Measurements from ENCODE around the gene MRTFA. TPM values are rescaled to one million over a fixed set of nuclear protein-coding genes. Genes with fewer than 3 reads are reported as not detected.

The MRTFA gene
- total RNA-seq, 1 donor: 34.0 TPM

- Histone ChIP-seq H3K36me3 (ENCODE audit: insufficient read depth, low read length) (peaks cover 29% of the 10 kb centered on the region), H4K20me1 (ENCODE audit: insufficient read depth, low read length) (peaks cover 18% of the 10 kb centered on the region), H3K79me2 (ENCODE audit: insufficient read depth, low read length) (peaks cover 30% of the 10 kb centered on the region)
Measured at GRCh38 chr22:40433416-40434090, 203.0 kb downstream of the MRTFA start.

DNA sequence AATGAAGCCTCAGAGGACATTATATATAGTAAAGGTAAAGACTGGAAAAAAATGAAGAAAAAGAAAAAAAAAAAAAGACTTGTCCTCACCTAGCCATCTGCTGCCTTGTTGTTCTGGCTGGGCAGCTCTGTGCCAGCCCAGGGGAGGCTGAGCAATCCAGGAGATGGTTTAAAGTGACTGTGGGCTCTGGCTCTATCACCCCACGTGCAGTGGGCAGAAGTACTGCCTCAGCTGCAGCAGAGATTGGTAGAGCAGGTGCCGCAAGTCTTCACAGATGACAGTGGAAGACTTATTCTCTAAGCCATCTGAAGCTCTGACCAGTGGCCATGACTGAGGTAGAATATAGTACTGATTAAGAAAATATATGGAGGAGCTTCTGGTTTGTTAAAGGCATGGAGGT, 203.9 kb downstream of the MRTFA start:
- H3K4me1 ChIP-seq (ENCODE audit: insufficient read depth, low read length): peaks cover 17% of the 10 kb centered on the region
- H3K4me3 ChIP-seq (ENCODE audit: insufficient read depth, low read length): no peak overlapping the region
- H4K20me1 ChIP-seq (ENCODE audit: insufficient read depth, low read length): peaks cover 12% of the 10 kb centered on the region
- H3K4me2 ChIP-seq (ENCODE audit: insufficient read depth, low read length): no peak overlapping the region
- H3K79me2 ChIP-seq (ENCODE audit: insufficient read depth, low read length): peaks cover 22% of the 10 kb centered on the region
- H3K9me3 ChIP-seq (ENCODE audit: low read depth, low read length): no peaks in the 10 kb centered on the region
- peak; percentile 21 for DNase-seq (ENCODE audit: insufficient read length, low spot score, missing footprints)
- no peaks in the 10 kb centered on the region for H3K27me3 ChIP-seq (ENCODE audit: insufficient read depth, low read length)
- H2AFZ ChIP-seq (ENCODE audit: low read length): no peak overlapping the region
- peaks cover 33% of the 10 kb centered on the region for H3K36me3 ChIP-seq (ENCODE audit: insufficient read depth, low read length)
- no peak overlapping the region for H3K27ac ChIP-seq (ENCODE audit: low read depth, low read length)
- no peak for TF ChIP-seq CTCF (IDR thresholded peaks at IDR 0.05; ENCODE audit: extremely low read depth, low read depth, low read length)

More at GRCh38 chr22:40433416-40434090, 203.0 kb downstream of the MRTFA start:
- Histone ChIP-seq H2AFZ (ENCODE audit: low read length) (no peak overlapping the region), H3K4me2 (ENCODE audit: insufficient read depth, low read length) (no peak overlapping the region), H3K27ac (ENCODE audit: low read depth, low read length) (no peak overlapping the region), H3K4me1 (ENCODE audit: insufficient read depth, low read length) (peaks cover 25% of the 10 kb centered on the region), H3K27me3 (ENCODE audit: insufficient read depth, low read length) (no peaks in the 10 kb centered on the region), H3K9me3 (ENCODE audit: low read depth, low read length) (no peaks in the 10 kb centered on the region), H3K4me3 (ENCODE audit: insufficient read depth, low read length) (no peak overlapping the region)
- TF ChIP-seq CTCF (IDR thresholded peaks at IDR 0.05; ENCODE audit: extremely low read depth, low read depth, low read length): no peak
- DNase-seq (ENCODE audit: insufficient read length, low spot score, missing footprints): peak; percentile 21

DNA sequence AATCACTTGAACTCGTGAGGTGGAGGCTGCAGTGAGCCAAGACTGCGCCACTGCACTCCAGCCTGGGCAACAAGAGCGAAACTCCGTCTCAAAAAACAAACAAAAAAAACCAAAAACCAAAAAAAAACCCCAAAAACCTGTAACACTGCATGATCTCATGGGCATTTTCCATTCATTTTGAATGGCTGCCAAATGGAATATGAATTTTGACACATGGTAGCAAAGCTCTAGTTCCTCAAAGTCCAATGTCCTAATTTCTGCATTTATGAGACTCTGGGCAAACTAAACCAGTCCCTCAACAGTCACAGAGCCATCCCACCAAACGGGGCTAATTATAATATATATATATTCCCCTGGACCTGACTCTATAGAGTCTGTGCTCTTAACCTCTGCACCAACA, 204.4 kb downstream of the MRTFA start:
- H3K4me3 ChIP-seq (ENCODE audit: insufficient read depth, low read length): no peak overlapping the region
- H3K79me2 ChIP-seq (ENCODE audit: insufficient read depth, low read length): peaks cover 22% of the 10 kb centered on the region
- no peak overlapping the region for H3K4me2 ChIP-seq (ENCODE audit: insufficient read depth, low read length)
- no peak for TF ChIP-seq CTCF (IDR thresholded peaks at IDR 0.05; ENCODE audit: extremely low read depth, low read depth, low read length)
- peaks cover 37% of the 10 kb centered on the region for H3K36me3 ChIP-seq (ENCODE audit: insufficient read depth, low read length)
- H3K9me3 ChIP-seq (ENCODE audit: low read depth, low read length): no peaks in the 10 kb centered on the region
- H2AFZ ChIP-seq (ENCODE audit: low read length): no peak overlapping the region
- H3K27me3 ChIP-seq (ENCODE audit: insufficient read depth, low read length): no peaks in the 10 kb centered on the region
- H3K27ac ChIP-seq (ENCODE audit: low read depth, low read length): no peak overlapping the region
- H3K4me1 ChIP-seq (ENCODE audit: insufficient read depth, low read length): peaks cover 13% of the 10 kb centered on the region
- DNase-seq (ENCODE audit: insufficient read length, low spot score, missing footprints): peak; percentile 36
- H4K20me1 ChIP-seq (ENCODE audit: insufficient read depth, low read length): peaks cover 11% of the 10 kb centered on the region

- H3K36me3 ChIP-seq (ENCODE audit: insufficient read depth, low read length): peaks cover 48% of the 10 kb centered on the region
- no peak overlapping the region for H2AFZ ChIP-seq (ENCODE audit: low read length)
- H3K79me2 ChIP-seq (ENCODE audit: insufficient read depth, low read length): peaks cover 26% of the 10 kb centered on the region
- no peak overlapping the region for H3K4me2 ChIP-seq (ENCODE audit: insufficient read depth, low read length)
- H4K20me1 ChIP-seq (ENCODE audit: insufficient read depth, low read length): peaks cover 12% of the 10 kb centered on the region
- H3K4me3 ChIP-seq (ENCODE audit: insufficient read depth, low read length): no peak overlapping the region
- TF ChIP-seq CTCF (IDR thresholded peaks at IDR 0.05; ENCODE audit: extremely low read depth, low read depth, low read length): no peak
- H3K27ac ChIP-seq (ENCODE audit: low read depth, low read length): no peak overlapping the region
- no peaks in the 10 kb centered on the region for H3K27me3 ChIP-seq (ENCODE audit: insufficient read depth, low read length)
- H3K9me3 ChIP-seq (ENCODE audit: low read depth, low read length): no peaks in the 10 kb centered on the region
- no peak for DNase-seq (ENCODE audit: insufficient read length, low spot score, missing footprints)
- peaks cover 2% of the 10 kb centered on the region for H3K4me1 ChIP-seq (ENCODE audit: insufficient read depth, low read length)
Measured at GRCh38 chr22:40430991-40431390, 205.5 kb downstream of the MRTFA start.

Data from osteoblast (primary cell).